ENCODE results near the gene ZNF263. TPM values are rescaled to one million over a fixed set of nuclear protein-coding genes. Genes with fewer than 3 reads are reported as not detected.

The ZNF263 gene
- total RNA-seq, 1 donor from 2014 or later, result 29.4 TPM

DNA sequence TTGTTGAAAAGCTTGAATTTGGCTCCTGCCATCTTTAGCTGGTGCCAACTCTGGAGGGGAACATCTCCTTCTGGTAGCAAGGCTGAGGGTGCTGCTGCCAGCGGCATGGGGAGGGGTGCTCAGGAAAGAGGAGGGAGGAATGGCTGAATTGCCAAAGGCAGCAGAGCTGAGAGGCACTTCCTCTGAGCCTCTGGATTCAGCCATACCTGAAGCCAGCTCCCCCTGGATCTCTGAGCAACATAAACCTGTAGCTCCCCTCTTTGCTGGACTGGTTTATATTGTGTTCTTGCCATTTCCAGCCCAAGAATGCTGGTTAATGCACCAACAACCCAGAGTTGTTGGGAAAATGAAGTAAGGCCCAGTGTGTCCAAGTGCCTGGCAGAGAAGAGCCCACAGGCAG, 34.3 kb upstream of the ZNF263 start:
- H3K27me3 Mint-ChIP-seq, result peaks cover 21% of the 10 kb centered on the region
- H3K4me3 Mint-ChIP-seq (ENCODE audit: low read depth), result no peak overlapping the region
- no peaks in the 10 kb centered on the region for H3K36me3 Mint-ChIP-seq (ENCODE audit: insufficient read depth)
- no peaks in the 10 kb centered on the region for H3K4me1 Mint-ChIP-seq (ENCODE audit: low read depth)
- peaks cover 2% of the 10 kb centered on the region for H3K9me3 Mint-ChIP-seq (ENCODE audit: low read depth)
- H3K27ac Mint-ChIP-seq, result no peak overlapping the region
- TF ChIP-seq, protein P1, sequence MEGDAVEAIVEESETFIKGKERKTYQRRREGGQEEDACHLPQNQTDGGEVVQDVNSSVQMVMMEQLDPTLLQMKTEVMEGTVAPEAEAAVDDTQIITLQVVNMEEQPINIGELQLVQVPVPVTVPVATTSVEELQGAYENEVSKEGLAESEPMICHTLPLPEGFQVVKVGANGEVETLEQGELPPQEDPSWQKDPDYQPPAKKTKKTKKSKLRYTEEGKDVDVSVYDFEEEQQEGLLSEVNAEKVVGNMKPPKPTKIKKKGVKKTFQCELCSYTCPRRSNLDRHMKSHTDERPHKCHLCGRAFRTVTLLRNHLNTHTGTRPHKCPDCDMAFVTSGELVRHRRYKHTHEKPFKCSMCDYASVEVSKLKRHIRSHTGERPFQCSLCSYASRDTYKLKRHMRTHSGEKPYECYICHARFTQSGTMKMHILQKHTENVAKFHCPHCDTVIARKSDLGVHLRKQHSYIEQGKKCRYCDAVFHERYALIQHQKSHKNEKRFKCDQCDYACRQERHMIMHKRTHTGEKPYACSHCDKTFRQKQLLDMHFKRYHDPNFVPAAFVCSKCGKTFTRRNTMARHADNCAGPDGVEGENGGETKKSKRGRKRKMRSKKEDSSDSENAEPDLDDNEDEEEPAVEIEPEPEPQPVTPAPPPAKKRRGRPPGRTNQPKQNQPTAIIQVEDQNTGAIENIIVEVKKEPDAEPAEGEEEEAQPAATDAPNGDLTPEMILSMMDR (IDR thresholded peaks at IDR 0.05; ENCODE audit: unreplicated experiment), result no peak
- DNase-seq (ENCODE audit: low spot score, unreplicated experiment), result no peak

DNA sequence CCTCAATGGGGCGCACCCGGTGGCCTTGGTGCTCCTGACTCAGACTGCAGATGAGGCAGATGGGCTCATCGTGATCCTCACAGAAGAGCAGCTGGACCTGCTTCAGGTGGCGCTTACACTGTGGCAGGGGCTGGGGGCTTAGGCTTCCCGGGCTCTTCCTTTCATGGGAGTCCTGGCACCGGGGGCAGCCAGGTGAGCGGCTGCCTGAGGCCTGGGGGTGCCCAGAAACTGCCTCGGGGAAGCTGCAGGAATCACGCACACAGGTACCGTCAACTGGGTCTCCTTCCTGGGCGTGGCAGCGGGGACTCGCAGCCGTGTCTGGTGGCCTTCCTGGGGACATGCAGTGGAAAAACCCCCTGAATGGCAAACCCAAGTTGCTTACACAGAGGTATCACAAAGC, 33.8 kb upstream of the ZNF263 start:
- no peak overlapping the region for H3K4me3 Mint-ChIP-seq (ENCODE audit: low read depth)
- H3K27me3 Mint-ChIP-seq, result peaks cover 19% of the 10 kb centered on the region
- peaks cover 2% of the 10 kb centered on the region for H3K9me3 Mint-ChIP-seq (ENCODE audit: low read depth)
- H3K36me3 Mint-ChIP-seq (ENCODE audit: insufficient read depth), result no peaks in the 10 kb centered on the region
- H3K27ac Mint-ChIP-seq, result no peak overlapping the region
- no peaks in the 10 kb centered on the region for H3K4me1 Mint-ChIP-seq (ENCODE audit: low read depth)
- no peak for DNase-seq (ENCODE audit: low spot score, unreplicated experiment)
- TF ChIP-seq, protein P1 (IDR thresholded peaks at IDR 0.05; ENCODE audit: unreplicated experiment), result no peak

DNA sequence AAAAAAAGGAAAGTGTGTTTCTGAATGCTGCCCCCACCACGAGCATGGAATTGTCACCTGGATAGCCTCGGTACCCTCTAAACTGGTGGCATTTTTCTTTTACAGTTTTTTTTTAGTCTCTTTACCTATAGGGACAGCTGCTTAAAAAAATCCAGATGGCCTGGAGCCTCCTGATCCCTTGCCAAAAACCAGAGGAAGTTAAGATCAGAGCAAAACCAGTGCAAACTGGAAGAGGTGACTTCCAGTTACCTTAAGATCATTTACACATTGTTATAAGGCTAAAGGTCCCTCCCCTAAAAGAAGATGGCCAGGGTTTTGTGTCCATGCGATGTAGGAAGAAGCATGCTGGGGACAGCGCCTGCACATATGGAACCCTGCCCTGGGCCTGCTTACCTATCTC, 30.3 kb upstream of the ZNF263 start:
- Mint-ChIP-seq H3K9me3 (ENCODE audit: low read depth) (peaks cover 2% of the 10 kb centered on the region), H3K4me3 (ENCODE audit: low read depth) (no peak overlapping the region), H3K36me3 (ENCODE audit: insufficient read depth) (no peaks in the 10 kb centered on the region), H3K27ac (no peak overlapping the region), H3K27me3 (peaks cover 17% of the 10 kb centered on the region), H3K4me1 (ENCODE audit: low read depth) (no peaks in the 10 kb centered on the region)
- no peak for DNase-seq (ENCODE audit: low spot score, unreplicated experiment)
- TF ChIP-seq, protein P1 (IDR thresholded peaks at IDR 0.05; ENCODE audit: unreplicated experiment), result no peak

DNA sequence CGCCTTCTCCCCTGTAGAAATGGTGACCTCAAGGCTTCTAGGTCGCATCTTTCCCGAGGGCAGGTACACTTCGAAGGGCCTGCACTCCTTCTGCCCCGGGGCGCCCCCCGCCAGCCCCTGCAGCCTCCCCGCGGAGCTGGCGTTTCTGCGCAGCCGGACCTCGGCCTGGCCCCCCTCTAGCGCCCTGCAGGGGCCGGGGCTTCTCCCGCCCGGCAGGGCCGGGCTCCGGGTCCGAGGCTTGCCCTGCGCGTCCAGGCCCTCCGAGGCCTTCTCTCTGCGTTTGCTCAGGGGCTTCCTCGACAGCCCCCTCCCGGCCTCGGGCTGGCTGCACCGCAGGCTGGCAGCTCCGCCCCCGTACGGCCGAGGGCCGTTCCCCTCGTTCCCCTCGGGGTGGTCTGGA, 29.0 kb upstream of the ZNF263 start:
- Mint-ChIP-seq H3K36me3 (ENCODE audit: insufficient read depth) (no peaks in the 10 kb centered on the region), H3K27ac (no peak overlapping the region), H3K4me3 (ENCODE audit: low read depth) (no peak overlapping the region), H3K9me3 (ENCODE audit: low read depth) (peaks cover 2% of the 10 kb centered on the region), H3K4me1 (ENCODE audit: low read depth) (no peaks in the 10 kb centered on the region), H3K27me3 (peaks cover 22% of the 10 kb centered on the region)
- TF ChIP-seq, protein P1 (IDR thresholded peaks at IDR 0.05; ENCODE audit: unreplicated experiment), result no peak
- DNase-seq (ENCODE audit: low spot score, unreplicated experiment), result no peak

DNA sequence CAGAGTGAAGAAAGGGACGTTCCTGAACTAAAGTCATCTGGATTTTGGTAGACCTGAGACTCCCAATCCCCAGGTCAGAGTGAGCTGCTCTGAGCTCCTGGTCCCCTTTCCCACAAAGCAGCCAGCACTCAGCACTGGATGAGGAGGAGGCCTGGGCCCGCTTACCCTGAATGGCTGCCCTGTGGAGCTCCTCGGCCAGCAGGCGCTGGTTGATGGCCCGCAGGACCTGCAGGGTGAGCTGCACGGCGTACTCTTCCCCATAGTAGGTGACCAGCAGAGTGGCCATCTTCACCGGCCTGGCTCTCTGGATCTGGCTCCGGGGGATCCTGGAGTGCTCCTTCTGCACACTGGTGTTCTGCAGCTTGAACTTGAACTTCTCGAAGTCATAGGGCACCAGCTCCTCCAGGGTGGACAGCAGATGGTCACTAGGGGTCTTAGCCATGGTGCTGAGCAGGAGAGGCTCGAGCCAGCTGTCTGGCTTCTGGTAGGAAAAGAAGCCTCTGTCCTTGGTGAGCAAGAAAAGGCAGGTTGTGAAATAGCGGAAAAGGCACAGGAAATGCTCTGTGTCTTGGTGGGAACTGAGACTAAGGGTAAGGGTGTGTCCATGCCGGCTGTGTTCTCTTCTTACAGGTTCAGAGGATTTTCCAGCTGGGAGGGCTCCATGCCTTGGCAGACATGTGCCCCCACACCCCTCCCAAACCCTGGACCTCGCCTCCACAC, 27.0 kb upstream of the ZNF263 start, which contains the start of gene MEFV:
Gene MEFV (minus strand): TSS at position 488 of the 720 bp plus-strand sequence. CDS start 46 bp downstream, at position 442.
- Mint-ChIP-seq H3K4me1 (ENCODE audit: low read depth) (no peaks in the 10 kb centered on the region), H3K27ac (no peak within 1 kb of the TSS), H3K4me3 (ENCODE audit: low read depth) (no peak within 1 kb of the TSS), H3K27me3 (peaks cover 22% of the 10 kb centered on the region), H3K9me3 (ENCODE audit: low read depth) (no peaks in the 10 kb centered on the region), H3K36me3 (ENCODE audit: insufficient read depth) (no peaks in the 10 kb centered on the region)
- TF ChIP-seq, protein P1 (IDR thresholded peaks at IDR 0.05; ENCODE audit: unreplicated experiment), result no peak
- no peak for DNase-seq (ENCODE audit: low spot score, unreplicated experiment)

Data from progenitor cell of endocrine pancreas (in vitro differentiated cells).